HG03025 (cell line): ENCODE measurements around the gene STARD8.
"Not testable (repeated sequence)": the region's sequence is repeated elsewhere in the genome, so short reads cannot be mapped to it uniquely, and the experiment has no call there.

Experiments used
- ATAC-seq: cut with Tn5 transposase; IDR thresholded peaks from one replicate; pipeline ENCODE4 v1.9.1; 2021; ENCODE audit warnings: mild to moderate bottlenecking, moderate library complexity; ENCODE audit not compliant: unreplicated experiment, low FRiP score

The STARD8 gene

DNA sequence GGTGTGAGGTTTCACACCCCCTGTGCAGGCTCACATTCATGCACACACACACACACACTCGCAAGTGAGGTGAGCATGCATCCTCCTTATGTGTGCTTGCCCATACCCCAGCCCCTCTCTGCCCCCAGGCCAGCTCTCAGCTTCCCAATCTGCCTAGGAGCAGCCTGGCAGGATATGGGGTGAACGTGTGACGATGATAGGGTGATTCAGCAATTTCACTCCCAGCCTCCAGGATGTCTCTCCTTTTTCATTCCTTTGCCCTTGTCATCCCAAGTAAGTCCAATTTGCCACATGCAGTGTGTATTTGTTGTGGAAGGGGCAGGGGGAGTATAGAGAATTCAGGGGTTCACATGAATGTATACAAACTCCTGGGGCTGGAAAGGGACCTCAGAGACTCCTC lies 7.2 kb downstream of the STARD8 start:
- ATAC-seq = no peak

DNA sequence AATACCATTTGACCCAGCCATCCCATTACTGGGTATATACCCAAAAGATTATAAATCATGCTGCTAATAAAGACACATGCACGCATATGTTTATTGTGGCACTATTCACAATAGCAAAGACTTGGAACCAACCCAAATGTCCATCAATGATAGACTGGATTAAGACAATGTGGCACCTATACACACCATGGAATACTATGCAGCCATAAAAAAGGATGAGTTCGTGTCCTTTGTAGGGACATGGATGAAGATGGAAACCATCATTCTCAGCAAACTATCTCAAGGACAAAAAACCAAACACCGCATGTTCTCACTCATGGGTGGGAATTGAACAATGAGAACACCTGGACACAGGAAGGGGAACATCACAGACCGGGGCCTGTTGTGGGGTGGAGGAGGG lies 9.0 kb downstream of the STARD8 start:
- ATAC-seq = not testable (repeated sequence)

DNA sequence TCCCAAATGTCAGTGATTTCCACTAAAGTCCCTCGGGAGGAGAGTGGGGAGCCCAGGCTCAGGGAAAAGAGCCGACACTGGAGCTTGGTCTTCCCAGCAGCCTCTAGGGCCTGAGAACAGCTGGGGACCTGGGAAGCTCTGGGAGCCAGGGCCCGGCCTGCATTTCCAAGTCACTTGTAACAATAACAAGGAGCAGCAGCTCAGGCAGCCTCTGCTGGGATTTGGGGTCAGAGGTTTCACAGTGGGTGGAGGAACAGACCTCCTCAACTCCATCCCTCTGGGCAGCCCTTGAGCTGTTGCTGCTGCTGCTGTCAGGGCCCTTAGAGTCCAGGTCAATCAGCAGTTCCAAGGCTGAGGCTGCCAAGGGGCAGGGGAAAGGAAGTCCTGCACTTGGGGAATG lies 11.1 kb downstream of the STARD8 start:
- no peak for ATAC-seq

GRCh38 chrX:68659385-68659784 lies 11.9 kb downstream of the STARD8 start:
- ATAC-seq = no peak

GRCh38 chrX:68659786-68660185 lies 12.3 kb downstream of the STARD8 start:
- no peak for ATAC-seq

DNA sequence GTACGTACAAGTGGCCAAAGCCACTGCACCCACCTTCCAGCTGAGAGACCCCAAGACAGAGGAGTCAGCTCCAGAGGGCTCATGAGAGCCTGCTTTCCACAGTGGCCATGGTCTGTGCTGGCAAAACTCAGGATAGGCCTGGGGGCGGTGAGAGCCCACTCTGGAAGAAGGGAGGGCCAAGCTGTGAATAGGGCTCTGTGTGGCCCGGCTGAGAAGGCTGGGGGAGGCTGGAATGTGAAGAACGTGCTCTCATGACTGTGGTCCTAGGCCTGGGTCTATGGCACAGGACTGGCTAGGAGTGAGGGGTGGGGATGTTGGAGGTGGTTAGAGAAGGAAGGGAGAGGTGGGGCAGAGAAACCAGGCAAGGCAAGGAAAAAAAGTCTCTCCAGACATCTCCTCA lies 13.3 kb downstream of the STARD8 start:
- ATAC-seq = no peak

GRCh38 chrX:68665502-68665901 lies 18.0 kb downstream of the STARD8 start:
- ATAC-seq = no peak

DNA sequence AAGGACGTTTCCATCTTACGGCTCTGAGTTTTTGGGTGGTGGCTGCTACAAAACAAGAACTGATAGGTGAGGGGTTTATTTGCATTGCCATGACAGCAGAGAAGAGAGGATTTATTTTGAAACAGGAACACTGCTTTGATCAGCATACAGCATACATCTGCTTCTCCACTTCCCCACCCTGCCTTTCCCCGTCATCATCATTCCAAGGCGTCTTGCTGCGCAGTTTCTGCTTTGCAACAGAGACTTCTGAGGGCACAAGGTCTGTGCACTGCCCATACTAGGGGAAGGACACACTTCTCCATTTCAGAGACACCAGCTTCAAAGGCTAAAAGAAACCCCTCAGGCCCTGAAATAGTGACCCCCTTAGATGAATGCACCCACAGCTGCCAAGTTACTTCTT lies 19.1 kb downstream of the STARD8 start:
- no peak for ATAC-seq

- no peak for ATAC-seq
Measured at GRCh38 chrX:68669094-68669860, 21.8 kb downstream of the STARD8 start.

DNA sequence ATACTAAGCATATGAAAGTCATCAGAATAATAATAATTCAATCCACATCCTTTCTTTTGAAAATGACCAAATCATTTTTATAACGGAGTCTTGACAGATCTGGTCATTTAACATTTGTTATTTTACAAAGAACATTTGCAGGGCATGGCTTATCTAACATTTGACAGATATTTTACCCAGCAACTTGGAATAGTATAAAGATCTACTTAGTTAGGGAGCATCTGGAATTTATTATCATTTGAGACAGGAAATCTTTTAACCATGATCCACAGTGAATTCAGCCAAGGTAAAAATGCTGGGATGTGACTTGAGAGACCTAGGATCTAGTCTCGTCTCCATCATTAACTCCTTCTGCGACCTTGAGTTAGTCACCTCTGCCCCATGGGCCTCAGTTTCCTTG lies 22.4 kb downstream of the STARD8 start:
- no peak for ATAC-seq

DNA sequence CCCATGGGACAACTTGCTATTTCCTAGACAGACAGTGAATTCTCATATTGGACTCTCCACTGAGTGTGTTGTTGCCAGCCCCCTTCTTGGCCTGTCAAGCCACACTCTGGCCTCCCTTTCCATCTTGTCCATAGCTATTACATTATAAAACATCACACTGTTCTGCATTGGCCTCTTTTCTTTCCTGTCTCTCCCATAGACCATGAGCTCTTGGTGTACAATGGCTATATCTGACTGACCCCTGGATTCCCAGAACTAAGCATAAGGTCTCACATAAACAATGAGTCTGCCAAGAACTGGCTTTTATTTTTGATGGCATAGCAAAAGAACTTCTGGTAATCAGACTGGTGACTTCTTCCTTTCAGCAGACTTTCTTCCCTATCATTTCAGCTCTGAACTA lies 23.8 kb downstream of the STARD8 start:
- no peak for ATAC-seq

DNA sequence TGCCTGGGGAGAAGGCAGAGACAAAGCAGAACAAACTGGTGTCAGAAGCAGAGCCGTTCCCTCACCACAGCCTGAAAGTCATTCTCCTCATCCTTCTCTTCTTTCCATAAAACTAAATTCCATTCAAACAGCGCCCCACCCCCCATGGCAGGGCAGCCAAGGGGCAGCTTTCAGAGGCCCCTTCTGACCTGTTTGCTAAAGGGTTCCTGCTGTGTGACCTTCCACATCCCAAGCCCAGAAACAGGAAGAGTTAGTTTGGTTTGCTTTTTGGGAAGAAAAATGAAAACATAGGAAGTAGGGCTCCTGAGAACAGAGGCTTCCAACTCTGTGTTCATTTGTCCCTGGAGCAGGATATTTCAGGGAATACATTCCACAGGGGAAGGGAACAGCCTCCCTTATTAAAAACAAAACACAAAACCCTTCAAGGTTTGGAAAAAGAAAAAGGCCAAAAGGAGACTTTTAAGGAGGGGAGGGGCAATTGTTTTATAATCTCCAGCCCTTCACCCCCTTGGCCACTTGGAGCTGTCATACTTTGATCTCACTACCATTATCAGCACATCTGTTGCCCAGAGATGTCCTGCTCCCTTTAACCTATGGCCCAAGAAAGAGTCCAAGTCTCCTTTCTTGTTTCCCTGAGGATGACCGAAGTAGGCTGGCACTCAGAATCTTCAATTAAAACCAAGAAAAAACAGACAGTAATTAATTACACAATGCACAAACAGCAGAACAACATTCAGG lies 25.3 kb downstream of the STARD8 start:
- no peak for ATAC-seq

DNA sequence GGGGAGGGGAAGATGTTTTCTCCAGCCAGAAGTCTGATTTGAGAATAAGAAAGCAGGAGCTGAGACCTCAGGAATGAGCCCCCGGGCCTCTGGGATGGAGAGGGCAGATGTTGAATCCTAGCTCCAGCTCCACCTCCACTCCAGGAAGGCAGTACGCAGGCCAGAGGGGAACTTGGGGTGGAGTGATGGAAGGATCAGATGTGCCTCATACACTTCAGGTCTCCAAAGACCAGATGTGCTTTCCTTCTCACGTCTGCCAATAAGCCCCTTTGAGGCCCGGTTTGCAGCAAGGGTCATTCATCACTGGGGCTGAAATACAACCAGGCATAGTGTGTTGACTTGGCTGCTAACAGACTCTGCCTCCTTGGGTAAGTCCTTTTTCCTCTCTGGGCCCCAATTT lies 28.1 kb downstream of the STARD8 start:
- ATAC-seq = no peak

DNA sequence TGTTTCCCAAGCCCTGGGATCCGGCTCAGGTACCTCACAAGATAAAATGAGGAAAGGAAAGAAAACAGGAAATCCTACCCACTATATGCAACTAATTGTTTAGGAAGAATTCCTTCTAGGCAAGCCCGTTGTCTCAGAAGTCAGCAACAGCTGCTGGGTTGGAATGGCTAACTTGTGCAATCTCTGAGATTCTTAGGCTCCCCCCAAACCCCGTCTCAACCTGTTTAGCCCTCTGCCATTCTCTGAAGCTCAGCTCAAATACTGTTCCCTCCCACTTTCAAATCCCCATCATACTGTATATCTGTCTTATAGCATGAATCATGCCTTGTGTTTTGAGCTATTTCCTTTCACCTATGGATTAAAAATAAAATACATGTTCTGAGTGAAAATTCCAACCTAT lies 28.9 kb downstream of the STARD8 start:
- ATAC-seq = no peak

DNA sequence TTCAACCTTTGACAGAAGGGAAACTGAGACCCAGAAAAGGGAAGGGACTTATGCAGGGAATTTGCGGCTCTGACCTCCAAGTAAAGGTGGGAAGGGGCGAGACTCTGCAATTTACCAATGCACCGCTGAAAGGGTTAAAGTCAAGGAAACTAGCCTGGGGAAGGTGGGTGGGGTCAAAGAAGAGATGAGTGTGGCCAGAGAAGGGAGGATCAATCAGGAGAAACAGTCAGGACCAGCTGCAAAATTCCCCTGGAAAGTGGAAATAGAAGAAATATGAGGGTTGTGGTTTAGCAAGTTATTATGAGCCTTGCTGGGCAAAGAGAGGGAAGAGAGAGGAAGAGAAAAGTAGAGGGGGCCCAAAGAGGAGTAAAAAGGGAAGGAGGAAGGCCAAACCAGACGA lies 30.5 kb downstream of the STARD8 start:
- no peak for ATAC-seq

- ATAC-seq = no peak
Measured at GRCh38 chrX:68681443-68681941, 34.0 kb downstream of the STARD8 start.

DNA sequence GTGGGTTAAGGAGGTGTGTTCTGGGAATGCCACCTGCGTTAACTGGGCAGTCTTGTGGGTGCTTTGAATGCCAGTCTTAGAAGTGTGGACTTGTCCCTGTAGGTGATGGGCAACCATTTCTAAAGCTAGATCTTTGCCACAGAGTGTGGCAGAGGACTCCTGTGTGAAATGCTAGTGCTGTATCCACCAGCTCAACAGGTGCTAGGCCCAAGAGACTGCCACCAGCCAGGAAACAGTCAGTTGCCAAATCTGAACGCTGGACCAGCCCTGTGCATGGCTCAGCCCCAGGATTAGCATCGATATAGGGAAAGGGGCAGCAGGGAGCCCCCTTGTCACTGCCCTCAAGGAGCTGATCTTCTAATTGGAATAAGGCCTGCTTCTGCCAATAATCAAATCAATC lies 35.3 kb downstream of the STARD8 start:
- no peak for ATAC-seq

DNA sequence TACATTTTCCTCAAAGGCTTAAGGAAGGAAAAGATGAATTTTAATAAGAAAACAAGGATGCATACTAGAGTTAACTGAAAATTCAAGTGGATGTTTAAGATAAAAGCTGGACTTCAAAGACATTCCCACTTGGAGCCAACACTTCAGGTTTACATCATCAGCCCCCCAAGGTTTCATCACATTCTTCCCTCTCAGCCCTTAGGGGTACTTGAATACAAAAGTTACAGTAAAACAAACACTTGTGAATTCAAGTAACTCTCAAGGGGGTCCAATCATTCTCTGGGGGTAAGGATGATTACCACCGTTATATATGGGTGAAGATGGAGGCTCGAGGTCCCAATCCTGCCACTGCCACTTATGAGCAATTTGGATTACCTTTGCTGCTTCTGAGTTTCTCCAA lies 36.1 kb downstream of the STARD8 start:
- no peak for ATAC-seq

GRCh38 chrX:68684291-68684918 lies 36.9 kb downstream of the STARD8 start:
- ATAC-seq = no peak

GRCh38 chrX:68684919-68685304 lies 37.4 kb downstream of the STARD8 start:
- ATAC-seq = no peak

GRCh38 chrX:68685685-68686084 lies 38.2 kb downstream of the STARD8 start:
- ATAC-seq = no peak
